Nephron progenitor cell (in vitro differentiated cells): ENCODE results near the gene SOD2.
A peak's percentile ranks its signal among the peaks of the same experiment; 100 is the strongest.

ENCODE experiments used
- DNase-seq: peaks from one replicate; pipeline ENCODE4 v3.0.0; 2021
- H3K27ac Mint-ChIP-seq: 2 replicates; pipeline ENCODE4 v1.8.0; 2021; ENCODE audit warnings: mild to moderate bottlenecking, moderate library complexity, mixed read lengths
- H3K27me3 Mint-ChIP-seq: 2 replicates; pipeline ENCODE4 v1.8.0; 2021; ENCODE audit warnings: mild to moderate bottlenecking, low read depth, mixed read lengths; ENCODE audit not compliant: poor library complexity
- H3K36me3 Mint-ChIP-seq: 2 replicates; pipeline ENCODE4 v1.8.0; 2021; ENCODE audit warnings: low read depth, mixed read lengths
- H3K4me1 Mint-ChIP-seq: 2 replicates; pipeline ENCODE4 v1.8.0; 2021; ENCODE audit warnings: mixed read lengths
- H3K4me3 Mint-ChIP-seq: 2 replicates; pipeline ENCODE4 v1.8.0; 2021; ENCODE audit warnings: mild to moderate bottlenecking, moderate library complexity, mixed read lengths
- H3K9me3 Mint-ChIP-seq: 2 replicates; pipeline ENCODE4 v1.8.0; 2021; ENCODE audit warnings: mild to moderate bottlenecking, moderate library complexity, mixed read lengths
- TF ChIP-seq, protein P1 (sequence below): fragments of 200-600 bp; sonication (generic); IDR thresholded peaks from 2 replicates; pipeline ENCODE4 v1.5.0; 2021; ENCODE audit warnings: antibody characterized with exemption

SOD2 gene

DNA sequence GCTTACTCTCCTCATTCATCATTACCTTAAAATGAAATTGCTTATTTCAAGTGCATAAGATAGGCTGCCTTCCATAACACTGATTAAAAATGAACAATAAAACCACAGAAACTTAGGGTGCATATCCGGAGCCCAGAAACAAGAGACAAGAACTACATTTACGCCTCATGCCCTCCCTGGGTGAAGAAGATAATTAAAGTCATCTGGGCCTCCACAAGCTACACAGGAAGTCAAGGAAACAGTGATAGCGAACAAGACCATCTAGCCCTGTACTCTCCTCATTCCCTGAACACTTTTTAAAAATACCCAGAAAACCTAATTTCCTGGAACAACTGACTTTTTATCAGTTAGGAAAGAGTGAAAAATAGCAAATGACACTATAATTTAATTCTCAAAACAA is 6.3 kb downstream of the SOD2 start:
- TF ChIP-seq, protein P1, sequence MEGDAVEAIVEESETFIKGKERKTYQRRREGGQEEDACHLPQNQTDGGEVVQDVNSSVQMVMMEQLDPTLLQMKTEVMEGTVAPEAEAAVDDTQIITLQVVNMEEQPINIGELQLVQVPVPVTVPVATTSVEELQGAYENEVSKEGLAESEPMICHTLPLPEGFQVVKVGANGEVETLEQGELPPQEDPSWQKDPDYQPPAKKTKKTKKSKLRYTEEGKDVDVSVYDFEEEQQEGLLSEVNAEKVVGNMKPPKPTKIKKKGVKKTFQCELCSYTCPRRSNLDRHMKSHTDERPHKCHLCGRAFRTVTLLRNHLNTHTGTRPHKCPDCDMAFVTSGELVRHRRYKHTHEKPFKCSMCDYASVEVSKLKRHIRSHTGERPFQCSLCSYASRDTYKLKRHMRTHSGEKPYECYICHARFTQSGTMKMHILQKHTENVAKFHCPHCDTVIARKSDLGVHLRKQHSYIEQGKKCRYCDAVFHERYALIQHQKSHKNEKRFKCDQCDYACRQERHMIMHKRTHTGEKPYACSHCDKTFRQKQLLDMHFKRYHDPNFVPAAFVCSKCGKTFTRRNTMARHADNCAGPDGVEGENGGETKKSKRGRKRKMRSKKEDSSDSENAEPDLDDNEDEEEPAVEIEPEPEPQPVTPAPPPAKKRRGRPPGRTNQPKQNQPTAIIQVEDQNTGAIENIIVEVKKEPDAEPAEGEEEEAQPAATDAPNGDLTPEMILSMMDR = no peak
- H3K27ac Mint-ChIP-seq = no peak overlapping the region
- no peaks in the 10 kb centered on the region for H3K9me3 Mint-ChIP-seq
- peaks cover 9% of the 10 kb centered on the region for H3K4me1 Mint-ChIP-seq
- no peaks in the 10 kb centered on the region for H3K27me3 Mint-ChIP-seq
- peaks cover 64% of the 10 kb centered on the region for H3K36me3 Mint-ChIP-seq
- DNase-seq = no peak
- no peak overlapping the region for H3K4me3 Mint-ChIP-seq

DNA sequence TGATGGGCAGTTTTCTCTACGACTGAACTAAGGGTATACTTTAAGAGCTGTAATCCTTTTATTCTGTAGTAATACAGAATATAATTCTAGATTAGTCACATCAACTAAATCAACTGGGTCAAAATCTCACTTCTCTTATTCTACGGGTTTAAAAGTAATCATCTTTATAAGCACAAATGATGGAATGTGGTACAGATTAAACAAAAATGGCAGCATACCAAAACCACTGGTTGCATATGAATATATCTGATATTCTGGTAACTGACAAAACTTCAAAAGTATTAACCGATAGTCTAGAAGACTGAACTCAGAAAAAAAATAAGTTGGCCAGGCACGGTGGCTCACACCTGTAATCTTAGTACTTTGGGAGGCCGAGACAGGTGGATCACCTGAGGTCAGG is 7.0 kb downstream of the SOD2 start:
- peak overlapping the region; percentile 36 for H3K27ac Mint-ChIP-seq
- no peaks in the 10 kb centered on the region for H3K9me3 Mint-ChIP-seq
- DNase-seq = no peak
- H3K4me1 Mint-ChIP-seq = peaks cover 2% of the 10 kb centered on the region
- no peak overlapping the region for H3K4me3 Mint-ChIP-seq
- H3K27me3 Mint-ChIP-seq = no peaks in the 10 kb centered on the region
- H3K36me3 Mint-ChIP-seq = peaks cover 70% of the 10 kb centered on the region
- TF ChIP-seq, protein P1 = no peak

DNA sequence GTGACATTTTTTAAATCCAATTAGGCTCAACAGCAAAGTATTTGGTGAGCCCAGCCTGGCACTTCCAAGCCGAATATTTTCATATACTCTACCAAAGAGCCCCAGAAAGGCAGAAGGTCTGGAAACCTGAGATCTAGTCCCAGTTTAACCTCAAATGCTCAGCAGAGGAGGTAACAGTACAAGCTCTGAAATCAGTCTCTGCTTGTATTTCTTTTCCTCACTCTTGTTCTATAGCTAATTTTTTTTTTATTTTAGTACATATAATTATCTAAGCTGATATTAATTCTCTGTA is 9.1 kb downstream of the SOD2 start:
- H3K9me3 Mint-ChIP-seq = no peaks in the 10 kb centered on the region
- TF ChIP-seq, protein P1 = no peak
- H3K27me3 Mint-ChIP-seq = no peaks in the 10 kb centered on the region
- peaks cover 71% of the 10 kb centered on the region for H3K36me3 Mint-ChIP-seq
- H3K4me3 Mint-ChIP-seq = no peak overlapping the region
- DNase-seq = no peak
- no peak overlapping the region for H3K27ac Mint-ChIP-seq
- H3K4me1 Mint-ChIP-seq = no peaks in the 10 kb centered on the region

DNA sequence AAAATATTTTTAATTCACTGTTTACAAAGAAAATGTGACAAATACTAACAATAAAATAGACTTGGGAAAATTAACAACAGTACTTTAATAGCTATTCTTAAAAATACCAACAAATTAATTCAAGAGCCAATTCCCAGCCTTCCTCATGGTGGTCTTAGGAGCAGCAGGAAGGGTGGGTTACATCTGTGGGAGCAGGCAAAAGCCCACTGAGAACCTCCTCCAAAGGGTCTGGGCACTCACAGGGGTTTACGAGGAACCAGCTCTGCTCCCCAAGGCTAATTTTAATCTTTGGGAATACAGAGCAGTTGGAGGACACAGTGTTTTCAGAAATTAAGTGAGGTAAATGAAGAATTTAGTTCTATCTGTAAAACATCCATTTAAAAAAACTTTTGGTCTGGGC is 10.2 kb downstream of the SOD2 start:
- no peak overlapping the region for H3K4me3 Mint-ChIP-seq
- DNase-seq = no peak
- H3K27ac Mint-ChIP-seq = no peak overlapping the region
- H3K36me3 Mint-ChIP-seq = peaks cover 63% of the 10 kb centered on the region
- TF ChIP-seq, protein P1 = no peak
- H3K9me3 Mint-ChIP-seq = no peaks in the 10 kb centered on the region
- H3K27me3 Mint-ChIP-seq = no peaks in the 10 kb centered on the region
- no peaks in the 10 kb centered on the region for H3K4me1 Mint-ChIP-seq

DNA sequence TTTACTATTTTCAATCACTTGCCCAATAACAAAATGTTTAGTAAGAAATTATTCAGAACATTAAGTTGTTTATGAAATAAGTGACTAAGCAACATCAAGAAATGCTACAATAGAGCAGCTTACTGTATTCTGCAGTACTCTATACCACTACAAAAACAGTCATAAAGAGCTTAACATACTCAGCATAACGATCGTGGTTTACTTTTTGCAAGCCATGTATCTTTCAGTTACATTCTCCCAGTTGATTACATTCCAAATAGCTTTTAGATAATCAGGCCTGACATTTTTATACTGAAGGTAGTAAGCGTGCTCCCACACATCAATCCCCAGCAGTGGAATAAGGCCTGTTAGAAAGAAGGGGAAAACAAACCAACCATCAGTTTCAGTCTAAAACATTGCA is 10.7 kb downstream of the SOD2 start:
- Mint-ChIP-seq H3K4me3 (no peak overlapping the region), H3K9me3 (no peaks in the 10 kb centered on the region), H3K27ac (no peak overlapping the region), H3K36me3 (peaks cover 58% of the 10 kb centered on the region), H3K27me3 (no peaks in the 10 kb centered on the region), H3K4me1 (no peaks in the 10 kb centered on the region)
- TF ChIP-seq, protein P1 = no peak
- DNase-seq = no peak

DNA sequence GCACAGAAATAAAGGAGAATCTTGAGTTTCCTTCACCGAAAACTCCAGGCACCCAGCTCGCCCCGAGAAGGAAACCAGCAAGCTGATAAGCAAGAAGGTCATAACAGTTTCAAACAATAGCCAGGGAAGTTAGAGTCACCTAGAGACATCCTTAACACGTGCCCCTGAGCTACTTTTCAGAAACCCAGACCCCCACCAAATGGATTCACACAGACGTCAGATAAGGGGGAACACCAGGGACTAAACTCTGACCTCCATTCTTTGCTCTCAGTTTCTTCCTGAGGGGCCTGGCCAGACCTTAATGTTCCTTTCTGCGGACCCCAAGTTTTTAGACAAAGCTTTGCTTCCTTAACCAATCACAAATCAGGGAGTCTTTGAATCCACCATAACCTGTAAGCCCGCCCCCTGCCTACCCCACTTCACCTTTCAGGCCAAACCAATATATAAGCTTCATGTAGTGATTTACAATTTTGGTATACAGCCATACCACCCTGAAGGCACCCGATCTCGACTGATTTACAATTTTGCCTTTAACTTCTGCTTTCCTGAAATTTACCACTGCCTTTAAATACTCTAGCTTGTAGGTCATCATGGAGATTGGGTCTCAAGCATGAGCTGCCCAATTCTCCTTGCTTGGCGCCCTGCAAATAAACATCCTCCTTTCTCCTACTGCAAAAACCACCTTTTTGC is 11.7 kb downstream of the SOD2 start:
- Mint-ChIP-seq H3K27ac (no peak overlapping the region), H3K27me3 (no peaks in the 10 kb centered on the region), H3K36me3 (peaks cover 57% of the 10 kb centered on the region), H3K9me3 (no peaks in the 10 kb centered on the region), H3K4me3 (no peak overlapping the region), H3K4me1 (no peaks in the 10 kb centered on the region)
- DNase-seq = no peak
- TF ChIP-seq, protein P1 = no peak
